Endothelial cell of umbilical vein (primary cell): ENCODE measurements around the gene TMEM181. TPM values are rescaled to one million over a fixed set of nuclear protein-coding genes. Genes with fewer than 3 reads are reported as not detected.

ENCODE experiments used
- microRNA-seq: library from miRNA; unstranded; fragments of <30 nt; microRNA quantifications from one replicate; pipeline ENCODE4 v1.2.0, GENCODE V29; 2021; ENCODE audit warnings: borderline number of aligned reads, borderline replicate concordance
- polyA plus RNA-seq, 4 experiments: library from polyadenylated mRNA; depleted of rRNA in 3 of 4; stranded (reverse) in 3 of 4; unstranded in 1 of 4; fragments of >200 nt; gene quantifications; 2 replicates each; pipeline versions ENCODE4 v1.2.1 to v1.2.3, GENCODE V29; 2011 to 2012; ENCODE audit warnings: missing spikeins in 1 of 4
- small RNA-seq: library from RNA; depleted of rRNA; stranded (forward); fragments of <200 nt; gene quantifications from one replicate; pipeline ENCODE3, GENCODE V24; 2012; ENCODE audit warnings: low replicate concordance, low read depth; ENCODE audit not compliant: insufficient read depth, insufficient read length
- total RNA-seq: library from RNA; stranded (reverse); gene quantifications from 2 replicates; pipeline ENCODE4 v1.2.3, GENCODE V29; 2021

Gene TMEM181
- total and polyA plus RNA-seq, 2 donors (not counting 3 experiments of a cell fraction or from before 2014, with no cell fraction given): 21.7 to 33.5 TPM

Small RNA genes within 50 kb of the gene (microRNA-seq; reads per million reads assigned to microRNA genes)
- not detected for gene MIR7161

Small RNA genes within 50 kb of the gene (small RNA-seq; reads per million reads assigned to genes)
- not detected for gene MIR7161

Other genes starting within 250 kb of the TMEM181 start
- gene TULP4, start 247.6 kb upstream of the TMEM181 start, total RNA-seq: 53.5 and 55.1 TPM in 2 replicates
- gene TULP4, start 247.6 kb upstream of the TMEM181 start, polyA plus RNA-seq: 10.7 and 10.8 TPM in 2 replicates
- gene DYNLT1, start 84.7 kb downstream of the TMEM181 start, total RNA-seq: 162 TPM in 2 replicates
- 267 and 300 TPM in 2 replicates for gene DYNLT1, start 84.7 kb downstream of the TMEM181 start, polyA plus RNA-seq
- gene SYTL3, start 90.0 kb downstream of the TMEM181 start, total RNA-seq: 0.74 and 0.77 TPM in 2 replicates
- gene SYTL3, start 90.0 kb downstream of the TMEM181 start, polyA plus RNA-seq: 0.46 and 0.59 TPM in 2 replicates